WTC11 (cell line): ENCODE measurements around the gene MRPS33.

Experiments
- E2F5 ChIP-seq: sonication (generic); formaldehyde crosslinking; IDR thresholded peaks from 2 replicates; pipeline ENCODE4 v1.8.1; 2022; ENCODE audit warnings: mild to moderate bottlenecking, moderate library complexity, missing genetic modification reagents
- GABPB1 ChIP-seq: sonication (generic); formaldehyde crosslinking; IDR thresholded peaks from 2 replicates; pipeline ENCODE4 v1.8.1; 2023; ENCODE audit warnings: mild to moderate bottlenecking, missing genetic modification reagents
- TP53 ChIP-seq: sonication (generic); formaldehyde crosslinking; IDR thresholded peaks from 2 replicates; pipeline ENCODE4 v1.8.1; 2023; ENCODE audit warnings: mild to moderate bottlenecking, missing genetic modification reagents
- USF2 ChIP-seq: sonication (generic); formaldehyde crosslinking; IDR thresholded peaks from 2 replicates; pipeline ENCODE4 v1.8.1; 2023; ENCODE audit warnings: mild to moderate bottlenecking, missing genetic modification reagents, moderate library complexity

GRCh38 chr7:141045126-141045841, 30.5 kb upstream of the MRPS33 start:
- TF ChIP-seq E2F5 = no peak
- TF ChIP-seq GABPB1 (CRISPR knock-in tag) = no peak
- no peak for TF ChIP-seq USF2 (CRISPR knock-in tag)
- no peak for TF ChIP-seq TP53 (CRISPR knock-in tag)
